NB4 (cell line): ENCODE data around the gene CTNND2.

Experiments used
- CTCF ChIP-seq: IDR thresholded peaks from one replicate; pipeline ENCODE4 v1.5.1; 2012; ENCODE audit warnings: low read depth, low read length
- MAX ChIP-seq: IDR thresholded peaks from 2 replicates; pipeline ENCODE4 v1.6.1; 2011; ENCODE audit warnings: low read depth, low read length
- POLR2A ChIP-seq: IDR thresholded peaks from 2 replicates; pipeline ENCODE4 v1.6.1; 2011; ENCODE audit warnings: mild to moderate bottlenecking; ENCODE audit not compliant: insufficient read length; ENCODE audit errors: extremely low read depth

GRCh38 chr5:11449966-11450365, 454.3 kb downstream of the CTNND2 start:
- TF ChIP-seq CTCF, result no peak
- no peak for TF ChIP-seq POLR2A
- TF ChIP-seq MAX, result no peak
